HG02938 (cell line): ENCODE data around the gene TEC.
"Not testable (repeated sequence)": the region's sequence is repeated elsewhere in the genome, so short reads cannot be mapped to it uniquely, and the experiment has no call there.

Experiments
- ATAC-seq: cut with Tn5 transposase; IDR thresholded peaks from one replicate; pipeline ENCODE4 v1.9.1; 2021; ENCODE audit warnings: mild to moderate bottlenecking, moderate library complexity; ENCODE audit not compliant: unreplicated experiment

The TEC gene

GRCh38 chr4:48243887-48244286 lies 25.8 kb downstream of the TEC start:
- no peak for ATAC-seq

DNA sequence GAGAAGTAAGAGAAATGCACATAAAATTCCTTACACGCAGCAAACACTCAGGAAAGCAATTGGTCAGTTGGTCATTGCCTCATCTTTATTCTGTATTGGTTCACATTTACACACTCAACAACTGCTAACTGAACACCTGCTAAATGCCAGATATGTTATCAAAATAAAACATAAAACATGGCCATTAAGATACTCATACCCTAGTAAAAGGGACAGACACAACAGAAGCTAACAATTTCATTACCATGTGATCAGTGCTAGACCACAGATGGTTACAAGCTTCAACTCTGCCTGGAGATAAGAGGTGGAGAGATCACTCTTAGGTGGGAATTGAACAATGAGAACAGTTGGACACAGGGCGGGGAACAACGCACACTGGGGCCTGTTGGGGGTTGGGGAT lies 26.2 kb downstream of the TEC start:
- no peak for ATAC-seq

GRCh38 chr4:48242511-48243195 lies 27.0 kb downstream of the TEC start:
- ATAC-seq: no peak

GRCh38 chr4:48241731-48242130 lies 27.9 kb downstream of the TEC start:
- no peak for ATAC-seq

- no peak for ATAC-seq
Observed at GRCh38 chr4:48237996-48238645, 31.5 kb downstream of the TEC start.

GRCh38 chr4:48235050-48235449 lies 34.6 kb downstream of the TEC start:
- no peak for ATAC-seq

DNA sequence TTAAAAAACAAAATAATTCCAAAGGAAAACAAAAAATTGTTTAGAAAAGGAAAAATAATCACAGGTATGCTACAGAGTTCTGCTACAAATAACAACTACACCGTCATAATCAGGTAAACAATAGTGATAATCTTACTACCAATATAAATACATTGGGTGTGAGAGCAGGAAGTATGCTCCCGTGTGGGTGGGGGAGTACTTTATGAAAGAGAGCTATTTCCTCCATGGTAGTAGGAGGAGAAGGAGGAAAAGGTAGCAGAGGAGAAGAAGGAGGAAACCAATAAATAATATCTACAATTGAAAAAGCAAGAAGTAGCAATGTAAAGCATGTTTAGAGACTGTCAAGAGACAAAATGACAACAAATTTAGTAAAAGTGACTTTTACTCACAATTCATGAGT lies 35.1 kb downstream of the TEC start:
- ATAC-seq: no peak

DNA sequence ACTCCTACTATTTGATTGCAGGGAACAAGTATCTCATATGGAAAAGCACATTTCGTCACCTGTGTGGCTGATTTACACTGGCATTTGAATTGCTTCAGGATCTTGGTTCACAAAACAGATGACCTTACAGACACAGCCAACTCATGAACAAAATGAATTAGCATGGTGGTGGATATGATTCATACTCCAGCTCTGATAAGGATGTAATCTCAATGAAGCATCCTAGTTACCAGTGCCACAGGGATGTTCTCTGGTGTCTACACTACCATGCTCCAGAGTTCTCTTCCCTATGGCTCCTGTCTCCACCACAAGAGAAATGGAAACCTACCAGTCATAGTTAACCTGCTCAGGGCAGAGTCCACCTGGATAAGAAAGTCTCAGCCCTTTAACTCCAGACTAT lies 40.7 kb downstream of the TEC start:
- ATAC-seq: no peak

DNA sequence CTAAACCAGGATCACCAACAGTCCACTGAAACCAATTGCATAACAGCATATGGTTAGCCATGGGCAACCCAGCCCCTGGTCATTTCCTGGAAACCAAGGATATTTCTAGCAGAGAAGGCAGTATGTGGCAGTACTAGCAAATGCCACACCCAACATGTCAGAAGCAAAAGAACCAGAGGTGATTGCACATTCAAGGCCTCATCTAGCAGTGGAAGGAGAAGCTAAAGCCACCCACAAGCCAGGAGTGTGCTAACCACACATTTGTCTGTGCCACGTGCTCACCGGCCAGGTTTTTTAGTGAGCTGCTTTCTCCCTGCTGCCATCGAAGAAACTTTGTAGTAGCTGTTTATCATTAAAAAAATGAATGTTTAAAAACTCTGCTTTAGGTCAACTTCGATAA lies 42.0 kb downstream of the TEC start:
- no peak for ATAC-seq

- ATAC-seq: no peak
Observed at GRCh38 chr4:48226199-48226598, 43.4 kb downstream of the TEC start.

- ATAC-seq: no peak
Observed at GRCh38 chr4:48225368-48226141, 44.1 kb downstream of the TEC start.

GRCh38 chr4:48224606-48225005 lies 45.0 kb downstream of the TEC start:
- ATAC-seq: no peak

DNA sequence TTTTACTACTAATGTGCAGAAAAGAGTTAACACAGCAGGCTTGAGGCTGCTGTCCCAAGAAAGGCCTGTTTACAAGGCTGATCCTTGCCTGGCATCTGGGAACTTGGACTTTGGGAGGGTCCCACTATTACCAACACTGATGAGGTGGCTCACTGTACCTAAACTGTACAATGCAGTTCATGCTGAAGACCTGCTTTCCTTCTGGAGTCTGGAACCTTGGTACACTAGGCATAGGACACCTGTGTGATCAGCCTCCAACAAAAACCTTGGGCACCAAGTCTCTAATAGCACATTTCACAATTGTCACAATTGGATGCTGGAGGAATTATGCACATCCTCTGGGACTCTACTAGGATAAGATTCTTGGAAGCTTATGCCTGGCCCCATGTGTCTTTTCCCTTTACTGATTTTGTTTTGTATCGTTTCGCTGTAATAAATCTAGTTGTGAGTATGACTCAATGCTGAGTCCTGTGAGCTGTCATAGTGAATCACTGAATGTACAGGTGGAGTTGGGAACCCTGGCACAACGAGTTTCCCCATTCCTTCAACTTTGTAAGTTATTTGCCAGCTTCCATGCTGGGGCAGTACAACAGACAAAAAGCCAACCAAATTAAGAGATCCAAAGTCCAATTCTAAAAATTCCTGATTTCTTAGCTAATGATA lies 45.9 kb downstream of the TEC start:
- no peak for ATAC-seq

DNA sequence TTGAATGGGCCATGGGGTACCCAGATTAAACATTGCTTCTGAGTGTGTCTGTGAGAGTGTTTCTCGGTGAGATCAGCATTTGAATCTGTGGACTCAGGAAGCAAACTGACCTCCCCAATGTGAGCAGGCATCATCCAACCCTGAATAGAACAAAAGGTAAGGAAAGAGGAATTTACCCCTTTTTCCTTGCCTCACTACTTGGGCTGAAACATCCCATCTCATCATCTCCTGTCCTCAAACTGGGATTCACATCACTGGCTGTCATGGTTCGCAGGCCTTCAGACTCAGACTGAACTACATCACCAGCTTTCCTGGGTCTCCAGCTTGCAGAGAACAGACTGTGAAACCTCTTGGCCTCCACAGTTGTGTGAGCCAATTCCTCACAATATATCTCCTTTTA lies 47.1 kb downstream of the TEC start:
- ATAC-seq: no peak

DNA sequence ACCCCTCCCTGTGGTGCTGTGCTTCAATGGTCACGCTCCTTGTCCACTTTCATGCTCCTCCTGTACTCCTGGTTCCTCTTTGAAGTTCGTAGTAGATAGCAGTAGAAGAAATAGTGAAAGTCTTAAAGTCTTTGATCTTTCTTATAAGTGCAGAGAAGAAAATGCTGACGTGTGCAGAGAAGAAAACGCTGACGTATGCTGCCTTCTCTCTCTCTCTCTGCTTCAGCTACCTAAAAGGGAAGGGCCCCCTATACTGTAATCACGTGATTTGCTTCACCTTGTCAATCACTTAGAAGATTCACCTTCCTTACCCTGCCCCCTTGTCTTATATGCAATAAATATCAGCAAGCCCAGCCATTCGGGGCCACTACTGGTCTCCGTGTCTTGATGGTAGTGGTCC lies 50.2 kb downstream of the TEC start:
- not testable (repeated sequence) for ATAC-seq

DNA sequence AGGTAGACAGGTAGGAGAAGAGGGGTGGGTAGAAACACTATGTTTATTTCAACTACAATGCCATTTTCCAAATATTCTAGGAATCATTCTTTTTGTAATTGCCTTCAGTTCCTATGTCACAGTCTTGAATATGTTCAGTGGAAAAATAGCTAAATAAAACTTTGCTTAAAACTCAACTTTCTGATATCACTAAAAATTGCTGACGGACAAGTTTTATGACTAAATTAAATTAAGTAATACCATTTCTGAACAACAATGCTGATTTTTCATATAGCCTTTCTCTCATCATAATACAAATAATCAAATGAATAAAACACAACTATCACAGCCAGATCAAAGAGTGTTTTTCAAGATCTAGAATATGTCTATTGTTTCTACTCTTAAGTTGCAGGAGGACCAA lies 53.1 kb downstream of the TEC start:
- ATAC-seq: no peak

DNA sequence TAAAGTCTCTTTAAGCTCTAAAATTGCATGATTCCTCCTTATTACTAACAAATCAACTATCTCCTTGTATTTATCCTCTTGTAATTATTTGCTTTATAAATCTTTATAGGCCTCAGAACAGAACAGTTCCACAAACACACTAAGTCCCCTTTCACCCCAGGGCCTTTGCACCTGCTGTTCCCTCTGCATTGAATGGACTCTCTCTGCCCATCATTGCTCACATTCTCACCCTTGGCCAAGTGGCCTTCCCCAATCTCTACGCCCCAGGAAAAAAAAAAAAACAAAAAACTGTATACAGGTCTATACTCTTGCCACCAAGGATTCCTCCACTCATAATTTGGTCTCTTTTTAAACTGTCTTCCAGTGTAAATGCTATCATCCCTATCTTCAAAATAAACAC lies 53.7 kb downstream of the TEC start:
- no peak for ATAC-seq

- ATAC-seq: peak; percentile 83
Observed at GRCh38 chr4:48212165-48212564, 57.5 kb downstream of the TEC start.

- ATAC-seq: no peak
Observed at GRCh38 chr4:48210966-48211328, 58.7 kb downstream of the TEC start.

DNA sequence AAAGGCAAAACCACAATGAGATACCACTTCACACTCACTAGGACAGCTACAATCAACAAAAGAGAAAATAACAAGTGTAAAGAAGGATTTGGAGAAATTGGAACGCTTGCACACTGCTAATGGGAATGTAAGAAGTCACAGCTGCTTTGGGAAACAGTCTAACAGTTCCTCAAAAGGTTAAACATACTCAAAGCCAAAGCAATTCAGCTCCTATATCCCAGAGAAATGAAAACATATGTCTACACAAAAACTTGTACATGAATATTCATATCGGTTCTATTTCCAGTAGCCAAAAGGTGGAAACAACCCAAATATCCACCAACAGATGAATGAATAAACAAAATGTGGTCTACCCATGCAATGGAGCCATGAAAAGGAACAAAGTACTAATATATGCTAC lies 64.0 kb downstream of the TEC start:
- no peak for ATAC-seq

DNA sequence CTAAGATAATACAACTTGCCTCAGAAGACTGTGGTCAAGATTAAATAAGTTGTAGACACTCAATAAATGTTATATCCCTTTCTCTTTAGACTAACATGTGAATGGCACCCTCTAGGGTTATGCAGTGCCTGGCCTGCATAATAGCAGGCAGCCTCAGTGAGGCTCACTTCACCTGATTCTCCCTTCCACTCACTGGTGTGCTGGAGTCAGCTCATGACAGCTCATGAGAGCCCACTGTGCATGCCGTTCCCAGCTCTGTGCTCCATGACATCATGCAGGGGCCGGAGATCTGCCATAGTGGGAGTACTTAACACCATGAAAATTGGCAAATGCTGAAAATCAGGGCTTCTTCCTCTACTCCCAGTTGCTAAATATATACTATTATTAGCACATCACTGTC lies 64.5 kb downstream of the TEC start:
- ATAC-seq: no peak

DNA sequence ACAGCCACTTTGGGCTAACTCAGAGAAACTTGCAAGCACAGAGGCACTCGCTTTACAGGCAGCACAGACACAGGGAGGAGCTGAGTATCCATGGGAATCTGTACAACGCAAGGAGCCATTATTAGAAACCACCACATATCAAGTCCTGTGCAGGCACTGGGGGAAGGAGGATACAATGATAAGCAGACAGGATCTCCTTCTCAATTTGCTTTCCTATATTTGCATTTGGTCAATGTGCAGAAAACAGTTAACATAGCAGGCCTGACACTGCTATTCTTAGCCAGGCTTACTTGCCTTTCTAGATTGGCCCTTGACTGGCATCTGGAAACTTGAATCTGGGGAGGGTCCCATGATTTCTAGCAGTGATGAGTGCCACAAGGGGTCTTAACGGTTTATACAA lies 65.8 kb downstream of the TEC start:
- ATAC-seq: peak; percentile 33
